GM12873 (cell line): ENCODE measurements around the gene CNTRL.
A peak's percentile ranks its signal among the peaks of the same experiment; 100 is the strongest.

Source experiments
- CTCF ChIP-seq: IDR thresholded peaks from 2 replicates; pipeline ENCODE4 v1.5.1; 2012; ENCODE audit warnings: low read depth, mild to moderate bottlenecking, moderate library complexity, low read length, control low read depth; ENCODE audit not compliant: insufficient read depth; ENCODE audit errors: missing control alignments

The CNTRL gene

GRCh38 chr9:121059513-121059912 lies 15.2 kb upstream of the CNTRL start:
- TF ChIP-seq CTCF, result no peak

GRCh38 chr9:121059998-121060636 lies 14.6 kb upstream of the CNTRL start:
- TF ChIP-seq CTCF, result peak; percentile 71

GRCh38 chr9:121066850-121067249 lies 7.9 kb upstream of the CNTRL start:
- no peak for TF ChIP-seq CTCF

- no peak for TF ChIP-seq CTCF
Observed at GRCh38 chr9:121067640-121068039, 7.1 kb upstream of the CNTRL start.

- no peak for TF ChIP-seq CTCF
Observed at GRCh38 chr9:121069396-121069795, 5.4 kb upstream of the CNTRL start.

- no peak for TF ChIP-seq CTCF
Observed at GRCh38 chr9:121071370-121071755, 3.4 kb upstream of the CNTRL start.

- peak; percentile 29 for TF ChIP-seq CTCF
Observed at GRCh38 chr9:121071756-121072421, 2.9 kb upstream of the CNTRL start.
